Effector CD8-positive, alpha-beta T cell (primary cell): ENCODE results near the gene KRT84.
A peak's percentile ranks its signal among the peaks of the same experiment; 100 is the strongest.
"Not testable (repeated sequence)": the region's sequence is repeated elsewhere in the genome, so short reads cannot be mapped to it uniquely, and the experiment has no call there.

ENCODE experiments used
- DNase-seq: peaks from one replicate; lab custom pipeline; 2025; lab: John Stamatoyannopoulos, UW

Gene KRT84

GRCh38 chr12:52360663-52361271 is 24.7 kb downstream of the KRT84 start:
- DNase-seq: no peak

- no peak for DNase-seq
These were observed 25.3 kb downstream of the KRT84 start for GRCh38 chr12:52360106-52360662.

GRCh38 chr12:52359621-52360061 is 25.8 kb downstream of the KRT84 start:
- DNase-seq: no peak

- DNase-seq: no peak
These were observed 26.7 kb downstream of the KRT84 start for GRCh38 chr12:52358575-52359350.

GRCh38 chr12:52356762-52357580 is 28.5 kb downstream of the KRT84 start:
- no peak for DNase-seq

- no peak for DNase-seq
These were observed 29.3 kb downstream of the KRT84 start for GRCh38 chr12:52356031-52356761.

- no peak for DNase-seq
These were observed 30.3 kb downstream of the KRT84 start for GRCh38 chr12:52355176-52355575.

GRCh38 chr12:52354200-52354599 is 31.3 kb downstream of the KRT84 start:
- no peak for DNase-seq

- DNase-seq: no peak
These were observed 31.7 kb downstream of the KRT84 start for GRCh38 chr12:52353766-52354165.

GRCh38 chr12:52352951-52353350 is 32.5 kb downstream of the KRT84 start:
- no peak for DNase-seq

- peak; percentile 18 for DNase-seq
These were observed 34.0 kb downstream of the KRT84 start for GRCh38 chr12:52351196-52352059.

GRCh38 chr12:52350786-52351185 is 34.7 kb downstream of the KRT84 start:
- no peak for DNase-seq

GRCh38 chr12:52350021-52350620 is 35.3 kb downstream of the KRT84 start:
- DNase-seq: no peak

GRCh38 chr12:52349196-52349595 is 36.3 kb downstream of the KRT84 start:
- no peak for DNase-seq

GRCh38 chr12:52347551-52348510 is 37.6 kb downstream of the KRT84 start:
- DNase-seq: no peak

GRCh38 chr12:52347016-52347415 is 38.4 kb downstream of the KRT84 start:
- DNase-seq: no peak

GRCh38 chr12:52346593-52346992 is 38.9 kb downstream of the KRT84 start:
- DNase-seq: no peak

- DNase-seq: not testable (repeated sequence)
These were observed 40.4 kb downstream of the KRT84 start for GRCh38 chr12:52345041-52345440.

- no peak for DNase-seq
These were observed 41.3 kb downstream of the KRT84 start for GRCh38 chr12:52344111-52344510.
